HG03521 (cell line): Measurements from ENCODE around the gene ADGRD1.
"Not testable (repeated sequence)": the region's sequence is repeated elsewhere in the genome, so short reads cannot be mapped to it uniquely, and the experiment has no call there.

Experiments used
- ATAC-seq: cut with Tn5 transposase; IDR thresholded peaks from one replicate; pipeline ENCODE4 v1.9.1; 2021; ENCODE audit warnings: mild to moderate bottlenecking, moderate library complexity; ENCODE audit not compliant: unreplicated experiment

ADGRD1 gene

GRCh38 chr12:130953771-130954543, at the start of gene ADGRD1:
Gene ADGRD1, plus strand, starts transcription at chr12:130953907. Its CDS starts 559 bp downstream, at chr12:130954466.
- ATAC-seq = no peak

DNA sequence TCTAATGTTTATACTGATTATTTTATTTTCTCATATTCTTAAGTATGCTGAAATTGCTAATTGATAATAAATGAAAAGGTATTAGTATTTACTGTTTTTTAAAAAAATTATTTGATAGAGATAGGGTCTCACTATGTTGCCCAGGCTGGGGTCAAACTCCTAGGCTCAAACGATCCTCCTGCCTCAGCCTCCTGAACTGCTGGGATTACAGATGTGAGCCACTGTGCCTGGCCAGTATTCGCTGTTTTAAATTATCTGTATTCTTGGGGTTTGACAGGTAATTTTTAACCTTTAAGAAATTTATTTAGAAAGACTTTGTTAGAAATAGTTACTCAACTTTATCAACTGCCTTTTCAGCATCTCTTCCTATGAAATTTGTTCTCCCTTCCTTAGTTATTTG, 49.6 kb upstream of the ADGRD1 start:
- ATAC-seq = no peak

GRCh38 chr12:130904936-130905455, 48.7 kb upstream of the ADGRD1 start:
- ATAC-seq = not testable (repeated sequence)

- no peak for ATAC-seq
These were observed 44.6 kb upstream of the ADGRD1 start for GRCh38 chr12:130909111-130909510.

GRCh38 chr12:130911193-130911592, 42.5 kb upstream of the ADGRD1 start:
- no peak for ATAC-seq

DNA sequence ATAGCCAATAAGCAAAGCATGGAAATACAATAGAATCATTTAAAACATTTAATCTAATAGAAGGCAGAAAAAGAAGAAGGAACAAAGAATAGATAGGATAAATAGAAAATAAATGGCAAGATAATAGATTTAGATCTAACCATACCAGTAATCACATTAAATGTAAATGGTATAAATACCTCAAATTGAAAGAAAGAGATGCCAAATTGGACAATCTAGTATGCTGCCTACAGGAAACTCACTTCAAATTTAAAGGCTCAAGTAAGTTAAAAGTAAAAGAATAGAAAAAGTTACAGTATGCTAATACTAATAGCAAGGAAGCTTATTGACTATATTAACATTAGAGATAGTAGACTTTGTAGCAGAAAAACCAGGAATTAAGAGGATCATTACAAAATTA, 41.8 kb upstream of the ADGRD1 start:
- no peak for ATAC-seq

DNA sequence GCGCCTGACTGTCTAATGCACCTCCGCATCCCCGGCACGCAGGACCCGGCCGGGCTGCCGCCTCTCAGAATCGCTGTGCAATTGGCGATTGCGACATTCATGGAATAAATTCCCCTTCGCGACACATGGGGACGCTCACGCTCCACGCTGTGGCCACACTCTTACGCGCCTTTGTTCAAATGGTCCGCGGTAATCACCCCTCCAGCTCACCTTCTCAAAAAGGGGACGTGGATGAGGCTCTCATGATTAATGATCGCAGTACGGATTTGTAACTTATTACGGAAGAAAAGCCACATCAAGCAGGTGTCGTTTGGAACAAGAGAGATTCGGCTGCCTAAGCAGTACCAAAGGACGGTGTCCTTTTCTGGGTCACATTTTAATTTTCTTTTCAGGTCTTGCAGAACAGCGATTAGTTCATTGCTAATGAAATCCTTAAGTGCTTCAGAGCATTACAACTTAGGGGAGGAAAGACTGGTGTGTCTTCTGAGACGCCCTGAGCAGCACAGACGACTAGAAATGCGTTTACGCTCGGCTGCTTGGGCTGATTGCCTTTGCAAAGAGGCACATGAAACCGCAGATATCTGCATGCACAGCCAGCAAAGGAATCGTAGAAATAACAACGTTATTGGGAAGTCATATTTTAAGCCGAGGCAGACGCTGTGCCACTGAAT, 37.3 kb upstream of the ADGRD1 start:
- ATAC-seq = no peak

GRCh38 chr12:130917607-130918006, 36.1 kb upstream of the ADGRD1 start:
- ATAC-seq = no peak

GRCh38 chr12:130919086-130919485, 34.6 kb upstream of the ADGRD1 start:
- ATAC-seq = no peak

DNA sequence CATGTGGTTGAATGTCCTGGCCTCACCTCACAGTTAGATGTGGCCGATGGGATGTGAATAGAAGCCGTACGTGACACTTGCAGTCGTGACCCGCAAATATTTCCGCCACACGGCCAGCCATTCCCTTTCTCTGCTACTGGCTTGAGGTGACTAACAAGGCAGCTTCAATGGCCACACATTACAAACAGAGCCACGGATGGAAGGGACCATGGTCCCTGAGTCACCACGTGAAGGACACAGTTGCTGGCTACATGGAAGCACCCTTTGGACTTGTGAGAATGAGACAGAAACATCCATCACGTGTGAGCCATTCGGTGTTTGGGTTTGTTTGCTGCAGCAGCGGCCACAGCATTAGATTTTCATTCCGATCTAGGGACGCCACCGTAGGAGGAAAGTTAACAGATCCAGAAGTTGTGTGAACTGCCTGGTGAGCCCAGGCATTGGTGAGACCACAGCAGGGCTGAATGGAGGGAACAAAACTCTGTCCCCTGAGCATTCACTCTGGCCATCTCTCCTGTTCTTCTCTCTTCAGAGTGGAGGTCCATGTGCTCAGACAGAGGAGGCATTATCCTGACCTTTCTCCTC, 33.5 kb upstream of the ADGRD1 start:
- ATAC-seq = no peak

DNA sequence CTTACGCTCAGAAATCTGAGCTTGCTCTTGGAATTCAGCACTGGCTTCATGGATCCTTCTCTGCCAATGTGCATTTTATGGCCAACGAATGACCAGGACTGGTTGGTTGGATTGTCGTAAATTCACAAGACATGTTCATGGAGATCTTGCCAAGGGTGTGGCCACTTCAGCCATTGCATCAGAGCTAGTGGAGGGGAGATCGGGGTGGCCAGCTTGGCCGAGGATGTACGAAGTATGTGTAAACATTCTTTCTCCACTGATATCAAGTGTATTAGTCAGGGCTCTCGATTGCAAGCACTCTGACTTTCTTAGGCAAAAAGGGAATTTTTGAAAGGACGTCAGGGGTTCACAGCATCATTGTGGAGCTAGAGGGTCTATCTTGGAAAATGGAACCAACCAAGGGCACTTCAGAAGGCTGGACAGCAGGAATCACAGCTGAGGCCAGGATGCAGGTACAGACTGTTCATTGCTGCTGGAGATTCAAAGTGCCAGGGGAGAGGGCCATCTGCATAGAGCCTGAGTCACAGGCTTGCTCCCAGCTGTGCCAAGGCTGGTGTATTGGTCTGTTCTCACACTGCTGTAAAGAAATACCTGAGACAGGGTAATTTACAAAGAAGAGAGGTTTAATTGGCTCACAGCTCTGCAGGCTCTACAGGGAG, 32.9 kb upstream of the ADGRD1 start:
- ATAC-seq = no peak

DNA sequence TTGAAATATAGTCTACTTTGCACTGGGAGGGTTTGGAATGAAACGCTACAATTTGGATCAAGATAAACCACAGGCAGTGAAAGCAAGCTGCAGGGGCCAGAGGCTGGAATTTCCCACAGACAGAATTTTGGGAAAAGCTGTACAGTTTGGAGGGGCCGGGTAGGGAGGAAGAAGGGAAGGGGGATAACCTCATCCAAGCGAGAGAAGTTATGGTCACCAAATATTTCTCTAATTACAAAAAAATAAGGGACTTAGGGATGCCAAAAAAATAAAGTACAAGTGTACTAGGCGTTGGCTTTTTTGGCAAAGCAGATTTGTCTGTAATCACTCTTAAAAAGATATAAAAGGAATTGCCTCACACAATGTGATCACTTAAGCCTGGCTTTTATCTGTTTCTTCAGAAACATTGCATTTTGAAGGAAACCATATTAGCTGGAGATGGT, 31.2 kb upstream of the ADGRD1 start:
- no peak for ATAC-seq

GRCh38 chr12:130924966-130925665, 28.6 kb upstream of the ADGRD1 start:
- ATAC-seq = no peak

GRCh38 chr12:130925666-130926015, 28.1 kb upstream of the ADGRD1 start:
- no peak for ATAC-seq

- no peak for ATAC-seq
These were observed 24.3 kb upstream of the ADGRD1 start for GRCh38 chr12:130929363-130929762.

GRCh38 chr12:130932061-130932930, 21.4 kb upstream of the ADGRD1 start:
- ATAC-seq = no peak

DNA sequence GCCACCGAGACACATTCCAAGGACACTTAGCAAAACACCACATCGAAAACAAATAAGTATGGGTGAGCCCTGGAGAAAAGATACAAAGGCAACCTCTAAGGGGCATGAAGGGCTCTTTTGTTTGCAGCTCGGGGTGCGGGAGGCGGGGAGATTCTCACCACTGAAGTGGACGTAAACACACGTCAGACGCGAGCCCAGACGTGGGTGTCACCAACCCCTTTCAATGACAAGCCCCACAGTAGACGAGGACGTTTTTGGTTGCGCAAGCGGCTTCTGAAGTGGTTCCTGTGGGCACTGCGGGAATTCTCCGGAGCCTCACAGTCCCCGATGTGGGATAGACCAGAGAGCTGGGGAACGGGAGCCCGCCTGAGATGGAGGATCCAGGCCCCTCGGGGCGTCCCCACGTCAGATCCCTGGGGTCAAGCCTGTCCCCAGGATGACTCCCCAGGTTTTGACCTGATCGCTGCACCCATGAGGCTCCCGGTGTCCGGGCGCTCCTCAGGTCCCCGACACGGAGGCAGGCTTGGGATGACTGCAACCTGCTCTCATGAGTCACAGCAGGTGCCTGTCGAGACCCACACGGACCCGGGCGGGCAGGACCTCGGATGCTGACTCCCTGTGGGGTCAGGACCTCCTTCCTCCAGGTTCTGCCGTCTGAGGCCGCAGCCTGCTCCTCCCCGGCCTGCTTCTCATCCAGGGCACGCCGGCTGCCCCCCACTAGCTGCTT, 20.3 kb upstream of the ADGRD1 start:
- ATAC-seq = no peak

- no peak for ATAC-seq
These were observed 19.0 kb upstream of the ADGRD1 start for GRCh38 chr12:130934753-130935152.

DNA sequence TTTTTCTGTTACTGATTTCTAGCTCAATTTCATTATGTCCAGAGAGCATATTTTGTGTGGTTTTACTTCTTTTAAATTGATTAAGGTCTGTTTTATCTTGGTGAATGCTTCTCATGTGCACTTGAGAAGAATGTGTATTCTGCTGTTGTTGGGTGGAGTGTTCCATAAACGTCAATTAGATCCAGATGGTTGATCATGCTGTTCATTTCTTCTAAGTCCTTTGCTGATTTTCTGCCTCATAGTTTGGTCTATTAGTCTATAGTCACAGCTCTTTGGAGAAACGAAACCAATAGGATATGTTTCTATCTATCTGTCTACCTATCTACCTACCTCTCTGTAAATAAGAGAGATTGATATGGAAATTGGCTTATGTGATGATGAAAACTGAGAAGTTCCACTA, 17.1 kb upstream of the ADGRD1 start:
- no peak for ATAC-seq
